Measurements from ENCODE around the gene ALOX12B. TPM values are rescaled to one million over a fixed set of nuclear protein-coding genes. Genes with fewer than 3 reads are reported as not detected.

The ALOX12B gene
- total and polyA plus RNA-seq, 2 donors (not counting 3 experiments of a cell fraction or from before 2014, with no cell fraction given): not detected

- DNase-seq (ENCODE audit: low read depth, low spot score): peak; percentile 19
- Histone ChIP-seq H2AFZ (ENCODE audit: low read depth, low read length) (peak overlapping the region; percentile 86), H3K9me3 (replicated peaks; ENCODE audit: control insufficient read depth, insufficient read depth, low read length) (no peaks in the 10 kb centered on the region), H3K79me2 (ENCODE audit: control insufficient read depth, insufficient read depth, low read length) (no peaks in the 10 kb centered on the region), H3K27ac (ENCODE audit: insufficient read depth, low read depth, low read length) (no peak overlapping the region), H4K20me1 (replicated peaks; ENCODE audit: control insufficient read depth, extremely low read depth, insufficient read depth, low read length) (peaks cover 3% of the 10 kb centered on the region), H3K36me3 (ENCODE audit: control insufficient read depth in 2 of 2, extremely low read depth in 1 of 2, insufficient read depth in 2 of 2, low read length in 2 of 2) (no peaks in the 10 kb centered on the region), H3K9ac (replicated peaks; ENCODE audit: extremely low read depth, insufficient read depth, low read length) (peak overlapping the region; percentile 40), H3K4me1 (ENCODE audit: control insufficient read depth, extremely low read depth, insufficient read depth, low read length) (peaks cover 38% of the 10 kb centered on the region), H3K4me2 (ENCODE audit: insufficient read depth, low read length) (peak overlapping the region; percentile 77), H3K27me3 (ENCODE audit: control insufficient read depth in 2 of 2, insufficient read depth in 2 of 2, low read length in 2 of 2) (peaks cover 8 to 14% of the 10 kb centered on the region in 2 experiments), H3K4me3 (replicated peaks in 1 of 3; ENCODE audit: insufficient read depth in 1 of 3, low read depth in 1 of 3, low read length in 3 of 3) (peak overlapping the region; percentile 51 to 60 (median 55)), H3K9me1 (replicated peaks; ENCODE audit: control insufficient read depth, extremely low read depth, insufficient read depth, low read length) (no peaks in the 10 kb centered on the region)
- TF ChIP-seq EZH2 (IDR thresholded peaks at IDR 0.05; ENCODE audit: borderline replicate concordance, low read depth, low read length, severe bottlenecking) (peak; percentile 87), MAX (IDR thresholded peaks at IDR 0.05; ENCODE audit: insufficient read depth, insufficient read length) (no peak)
- BruUV-seq (replicated peaks): no TSS peak
- CTCF ChIA-PET: interaction anchor here (0.6 to 2.8 kb wide), 7 partner anchors 15 to 178 kb away, joined by 3 to 19 read pairs (median 5); no protein-coding TSS in a partner anchor
- no peak for FAIRE-seq
- dilution Hi-C loops (cut with MboI; ENCODE audit: extremely low pct_ligation_motif_present, low sequenced_read_pairs): no loop called here
- intact Hi-C loops (cut with micrococcal nuclease): loop anchor here (5.0 kb wide), 1 partner anchor 281 kb away; no protein-coding TSS in a partner anchor
- POLR2A ChIA-PET: interaction anchor here (1.7 kb wide), 1 partner anchor 50 kb away, joined by 8 read pairs; no protein-coding TSS in a partner anchor
These were observed 35.6 kb upstream of the ALOX12B start for GRCh38 chr17:8122924-8123694.

DNA sequence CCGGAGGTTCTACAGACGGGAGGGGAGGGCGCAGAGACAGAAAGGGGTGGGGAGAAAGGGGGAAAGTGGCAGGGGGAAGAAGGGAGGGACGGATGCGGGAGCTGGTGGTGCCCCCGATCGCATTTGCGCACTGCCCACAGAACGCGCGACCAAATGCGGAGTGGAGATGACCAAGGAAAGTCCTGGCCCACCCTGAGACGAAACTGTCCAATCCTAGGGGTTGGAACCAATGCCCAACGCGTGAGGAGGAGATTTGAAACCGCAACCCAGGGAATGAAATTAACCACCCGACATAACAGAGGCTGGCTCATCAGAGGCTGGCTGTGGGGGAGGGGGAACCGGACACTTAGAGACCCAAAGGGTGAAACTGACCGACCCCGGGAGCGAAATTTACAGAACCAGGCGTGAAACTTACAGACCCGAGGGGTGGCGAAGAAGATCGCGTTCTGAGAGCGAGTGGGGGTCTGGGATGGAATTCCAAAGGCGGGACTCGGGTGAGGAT, 35.0 kb upstream of the ALOX12B start:
- FAIRE-seq (peak; percentile 48), DNase-seq (ENCODE audit: low read depth, low spot score) (peak; percentile 30)
- Histone ChIP-seq H3K9ac (replicated peaks; ENCODE audit: extremely low read depth, insufficient read depth, low read length) (peak overlapping the region; percentile 40), H2AFZ (ENCODE audit: low read depth, low read length) (peak overlapping the region; percentile 86), H3K9me3 (replicated peaks; ENCODE audit: control insufficient read depth, insufficient read depth, low read length) (no peaks in the 10 kb centered on the region), H3K27me3 (ENCODE audit: control insufficient read depth in 2 of 2, insufficient read depth in 2 of 2, low read length in 2 of 2) (peaks cover 10 to 17% of the 10 kb centered on the region in 2 experiments), H3K9me1 (replicated peaks; ENCODE audit: control insufficient read depth, extremely low read depth, insufficient read depth, low read length) (no peaks in the 10 kb centered on the region), H3K4me1 (ENCODE audit: control insufficient read depth, extremely low read depth, insufficient read depth, low read length) (peaks cover 44% of the 10 kb centered on the region), H3K36me3 (ENCODE audit: control insufficient read depth in 2 of 2, extremely low read depth in 1 of 2, insufficient read depth in 2 of 2, low read length in 2 of 2) (no peaks in the 10 kb centered on the region), H4K20me1 (replicated peaks; ENCODE audit: control insufficient read depth, extremely low read depth, insufficient read depth, low read length) (peaks cover 3% of the 10 kb centered on the region), H3K27ac (ENCODE audit: insufficient read depth, low read depth, low read length) (no peak overlapping the region), H3K79me2 (ENCODE audit: control insufficient read depth, insufficient read depth, low read length) (no peaks in the 10 kb centered on the region), H3K4me2 (ENCODE audit: insufficient read depth, low read length) (peak overlapping the region; percentile 77), H3K4me3 (replicated peaks in 1 of 3; ENCODE audit: insufficient read depth in 1 of 3, low read depth in 1 of 3, low read length in 3 of 3) (peak overlapping the region; percentile 51 to 60 (median 55))
- intact Hi-C loops (cut with micrococcal nuclease): loop anchor here (5.0 kb wide), 1 partner anchor 280 kb away; no protein-coding TSS in a partner anchor
- dilution Hi-C loops (cut with MboI; ENCODE audit: extremely low pct_ligation_motif_present, low sequenced_read_pairs): no loop called here
- POLR2A ChIA-PET: interaction anchor here (0.6 kb wide), 1 partner anchor 13 kb away, joined by 6 read pairs; no protein-coding TSS in a partner anchor
- CTCF ChIA-PET: interaction anchor here (0.6 to 2.8 kb wide), 12 partner anchors 16 to 179 kb away, joined by 3 to 19 read pairs (median 4); no protein-coding TSS in a partner anchor
- TF ChIP-seq, protein P1, sequence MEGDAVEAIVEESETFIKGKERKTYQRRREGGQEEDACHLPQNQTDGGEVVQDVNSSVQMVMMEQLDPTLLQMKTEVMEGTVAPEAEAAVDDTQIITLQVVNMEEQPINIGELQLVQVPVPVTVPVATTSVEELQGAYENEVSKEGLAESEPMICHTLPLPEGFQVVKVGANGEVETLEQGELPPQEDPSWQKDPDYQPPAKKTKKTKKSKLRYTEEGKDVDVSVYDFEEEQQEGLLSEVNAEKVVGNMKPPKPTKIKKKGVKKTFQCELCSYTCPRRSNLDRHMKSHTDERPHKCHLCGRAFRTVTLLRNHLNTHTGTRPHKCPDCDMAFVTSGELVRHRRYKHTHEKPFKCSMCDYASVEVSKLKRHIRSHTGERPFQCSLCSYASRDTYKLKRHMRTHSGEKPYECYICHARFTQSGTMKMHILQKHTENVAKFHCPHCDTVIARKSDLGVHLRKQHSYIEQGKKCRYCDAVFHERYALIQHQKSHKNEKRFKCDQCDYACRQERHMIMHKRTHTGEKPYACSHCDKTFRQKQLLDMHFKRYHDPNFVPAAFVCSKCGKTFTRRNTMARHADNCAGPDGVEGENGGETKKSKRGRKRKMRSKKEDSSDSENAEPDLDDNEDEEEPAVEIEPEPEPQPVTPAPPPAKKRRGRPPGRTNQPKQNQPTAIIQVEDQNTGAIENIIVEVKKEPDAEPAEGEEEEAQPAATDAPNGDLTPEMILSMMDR (IDR thresholded peaks at IDR 0.05; ENCODE audit: extremely low read depth in 1 of 2, insufficient read depth in 1 of 2, low read depth in 1 of 2, low read length in 2 of 2): no peak
- TF ChIP-seq FOS (IDR thresholded peaks at IDR 0.05; ENCODE audit: borderline replicate concordance, insufficient read depth, low read length) (no peak), MYC (IDR thresholded peaks at IDR 0.05; ENCODE audit: low read depth, low read length) (no peak), GATA2 (IDR thresholded peaks at IDR 0.05; ENCODE audit: insufficient read depth, insufficient read length, low read depth, low read length) (no peak), POLR2AphosphoS5 (IDR thresholded peaks at IDR 0.05; ENCODE audit: insufficient read depth, low read depth, low read length) (no peak), POLR2A (IDR thresholded peaks at IDR 0.05; ENCODE audit: low read depth, low read length) (no peak), JUN (IDR thresholded peaks at IDR 0.05; ENCODE audit: borderline replicate concordance, insufficient read depth, insufficient read length, low read depth) (no peak), EZH2 (IDR thresholded peaks at IDR 0.05; ENCODE audit: borderline replicate concordance, low read depth, low read length, severe bottlenecking) (no peak), MAX (IDR thresholded peaks at IDR 0.05; ENCODE audit: insufficient read depth, insufficient read length) (no peak)
- no TSS peak for BruUV-seq (replicated peaks)
